Measurements from ENCODE around the gene SMIM35.

SMIM35 gene

DNA sequence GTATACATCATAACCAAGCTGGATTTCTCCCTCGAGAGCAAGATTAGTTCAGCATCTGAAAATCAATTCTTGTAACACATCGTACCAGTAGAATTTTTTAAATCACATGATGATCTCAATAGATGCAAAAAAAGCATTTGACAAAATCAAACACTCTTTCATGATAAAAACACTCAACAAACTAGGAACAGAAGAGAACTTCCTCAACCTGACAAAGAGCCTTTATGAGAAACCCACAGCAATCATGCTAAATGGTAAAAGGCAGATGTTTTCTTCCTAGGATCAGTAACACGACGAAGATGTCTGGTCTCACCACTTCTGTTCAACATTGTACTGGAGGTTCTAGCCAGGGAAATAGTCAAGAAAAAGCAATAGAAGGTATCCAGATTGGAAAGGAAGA lies 44.0 kb downstream of the SMIM35 start:
- Histone ChIP-seq H3K79me2 (ENCODE audit: control insufficient read depth, low read length) (no peaks in the 10 kb centered on the region), H3K4me1 (ENCODE audit: control insufficient read depth, low read length) (peaks cover 4% of the 10 kb centered on the region; the same call in 1 of the 2 replicates), H3K9me2 (replicated peaks; ENCODE audit: control insufficient read depth, low read length) (no peaks in the 10 kb centered on the region), H3K27ac (ENCODE audit: low read depth, low read length) (no peak overlapping the region), H3K27me3 (ENCODE audit: control insufficient read depth, low read length) (no peaks in the 10 kb centered on the region), H3K36me3 (ENCODE audit: control insufficient read depth, low read length) (no peaks in the 10 kb centered on the region), H3K4me2 (ENCODE audit: low read length) (no peak overlapping the region), H3F3A (ENCODE audit: control insufficient read depth, insufficient read depth) (no peaks in the 10 kb centered on the region), H3K9me3 (ENCODE audit: control insufficient read depth, insufficient read depth, low read length) (no peaks in the 10 kb centered on the region), H4K20me1 (ENCODE audit: control insufficient read depth, insufficient read depth, low read depth, low read length) (no peaks in the 10 kb centered on the region), H3K4me3 (ENCODE audit: low read length) (no peak overlapping the region)
- TF ChIP-seq, protein P1, sequence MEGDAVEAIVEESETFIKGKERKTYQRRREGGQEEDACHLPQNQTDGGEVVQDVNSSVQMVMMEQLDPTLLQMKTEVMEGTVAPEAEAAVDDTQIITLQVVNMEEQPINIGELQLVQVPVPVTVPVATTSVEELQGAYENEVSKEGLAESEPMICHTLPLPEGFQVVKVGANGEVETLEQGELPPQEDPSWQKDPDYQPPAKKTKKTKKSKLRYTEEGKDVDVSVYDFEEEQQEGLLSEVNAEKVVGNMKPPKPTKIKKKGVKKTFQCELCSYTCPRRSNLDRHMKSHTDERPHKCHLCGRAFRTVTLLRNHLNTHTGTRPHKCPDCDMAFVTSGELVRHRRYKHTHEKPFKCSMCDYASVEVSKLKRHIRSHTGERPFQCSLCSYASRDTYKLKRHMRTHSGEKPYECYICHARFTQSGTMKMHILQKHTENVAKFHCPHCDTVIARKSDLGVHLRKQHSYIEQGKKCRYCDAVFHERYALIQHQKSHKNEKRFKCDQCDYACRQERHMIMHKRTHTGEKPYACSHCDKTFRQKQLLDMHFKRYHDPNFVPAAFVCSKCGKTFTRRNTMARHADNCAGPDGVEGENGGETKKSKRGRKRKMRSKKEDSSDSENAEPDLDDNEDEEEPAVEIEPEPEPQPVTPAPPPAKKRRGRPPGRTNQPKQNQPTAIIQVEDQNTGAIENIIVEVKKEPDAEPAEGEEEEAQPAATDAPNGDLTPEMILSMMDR (IDR thresholded peaks at IDR 0.05; ENCODE audit: low read depth, low read length, poor library complexity, severe bottlenecking), result no peak
- no peak for TF ChIP-seq EZH2phosphoT487 (IDR thresholded peaks at IDR 0.05; ENCODE audit: borderline replicate concordance, low read length)

DNA sequence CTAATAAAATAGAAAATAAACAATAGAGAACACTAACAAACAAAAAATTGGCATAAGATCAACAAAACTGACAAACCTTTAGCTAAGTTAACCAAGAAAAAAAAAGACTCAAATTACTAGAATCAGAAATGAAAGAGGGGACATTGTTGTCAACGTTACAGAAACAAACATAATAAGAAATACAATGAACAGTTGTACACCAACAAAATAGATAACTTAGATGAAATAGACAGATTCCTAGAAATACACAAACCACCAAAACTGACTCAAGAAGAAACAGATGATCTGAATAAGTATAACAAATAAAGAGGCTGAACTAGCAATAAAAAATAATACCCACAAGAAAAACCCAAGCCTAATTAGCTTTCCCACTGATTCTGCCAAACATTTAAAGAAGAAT lies 44.6 kb downstream of the SMIM35 start:
- peaks cover 4% of the 10 kb centered on the region; the same call in 1 of the 2 replicates for H3K4me1 ChIP-seq (ENCODE audit: control insufficient read depth, low read length)
- no peaks in the 10 kb centered on the region for H3K27me3 ChIP-seq (ENCODE audit: control insufficient read depth, low read length)

DNA sequence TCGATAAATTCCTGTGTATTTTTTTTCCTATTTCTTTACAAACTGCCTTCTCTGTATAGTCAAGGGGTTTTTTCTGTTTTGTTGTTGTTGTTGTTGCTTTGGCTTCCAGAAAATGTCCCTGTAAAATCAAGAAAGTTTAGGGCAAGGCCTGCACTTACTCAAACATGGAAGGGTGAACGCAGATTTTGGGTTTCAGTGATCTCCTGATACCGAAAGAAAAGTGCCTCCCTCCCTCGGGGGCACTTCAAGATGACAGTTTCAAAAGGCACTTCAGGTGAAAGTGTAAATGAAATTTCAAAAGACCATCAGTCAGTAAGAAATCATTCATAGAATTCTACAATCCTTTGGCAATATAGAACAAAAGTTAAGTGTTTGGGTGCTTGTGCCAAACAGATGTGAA lies 53.3 kb downstream of the SMIM35 start:
- Histone ChIP-seq H3F3A (ENCODE audit: control insufficient read depth, insufficient read depth) (no peaks in the 10 kb centered on the region), H4K20me1 (ENCODE audit: control insufficient read depth, insufficient read depth, low read depth, low read length) (no peaks in the 10 kb centered on the region), H3K27me3 (ENCODE audit: control insufficient read depth, low read length) (no peaks in the 10 kb centered on the region), H3K4me3 (ENCODE audit: low read length) (no peak overlapping the region), H3K4me1 (ENCODE audit: control insufficient read depth, low read length) (peaks cover 12% of the 10 kb centered on the region), H3K9me2 (replicated peaks; ENCODE audit: control insufficient read depth, low read length) (no peaks in the 10 kb centered on the region), H3K36me3 (ENCODE audit: control insufficient read depth, low read length) (no peaks in the 10 kb centered on the region), H3K4me2 (ENCODE audit: low read length) (no peak overlapping the region), H3K27ac (ENCODE audit: low read depth, low read length) (no peak overlapping the region), H3K9me3 (ENCODE audit: control insufficient read depth, insufficient read depth, low read length) (no peaks in the 10 kb centered on the region), H3K79me2 (ENCODE audit: control insufficient read depth, low read length) (no peaks in the 10 kb centered on the region)
- TF ChIP-seq, protein P1 (IDR thresholded peaks at IDR 0.05; ENCODE audit: low read depth, low read length, poor library complexity, severe bottlenecking), result no peak
- no peak for TF ChIP-seq EZH2phosphoT487 (IDR thresholded peaks at IDR 0.05; ENCODE audit: borderline replicate concordance, low read length)

More for the DNA sequence above, 44.6 kb downstream of the SMIM35 start:
- Histone ChIP-seq H3K4me2 (ENCODE audit: low read length) (no peak overlapping the region), H4K20me1 (ENCODE audit: control insufficient read depth, insufficient read depth, low read depth, low read length) (no peaks in the 10 kb centered on the region), H3K9me2 (replicated peaks; ENCODE audit: control insufficient read depth, low read length) (no peaks in the 10 kb centered on the region), H3K36me3 (ENCODE audit: control insufficient read depth, low read length) (no peaks in the 10 kb centered on the region), H3K4me3 (ENCODE audit: low read length) (no peak overlapping the region), H3K9me3 (ENCODE audit: control insufficient read depth, insufficient read depth, low read length) (no peaks in the 10 kb centered on the region), H3K79me2 (ENCODE audit: control insufficient read depth, low read length) (no peaks in the 10 kb centered on the region), H3F3A (ENCODE audit: control insufficient read depth, insufficient read depth) (no peaks in the 10 kb centered on the region), H3K27ac (ENCODE audit: low read depth, low read length) (no peak overlapping the region)
- TF ChIP-seq EZH2phosphoT487 (IDR thresholded peaks at IDR 0.05; ENCODE audit: borderline replicate concordance, low read length), result no peak
- TF ChIP-seq, protein P1 (IDR thresholded peaks at IDR 0.05; ENCODE audit: low read depth, low read length, poor library complexity, severe bottlenecking), result no peak

Measured in DOHH2 (cell line).